Neural progenitor cell (in vitro differentiated cells): ENCODE measurements around the gene SLC6A9. TPM values are rescaled to one million over a fixed set of nuclear protein-coding genes. Genes with fewer than 3 reads are reported as not detected.
A peak's percentile ranks its signal among the peaks of the same experiment; 100 is the strongest.

Experiments used
- DNase-seq: peaks from one replicate; pipeline ENCODE4 v3.0.0-alpha.2; 2016; ENCODE audit warnings: low spot score
- H2AFZ ChIP-seq: fragments of 200-600 bp; sonication (generic); replicated peaks from 2 replicates; pipeline ENCODE4 v1.6.1; 2016; ENCODE audit warnings: antibody characterized with exemption
- H3F3A ChIP-seq: fragments of 200-600 bp; sonication (generic); 2 replicates; pipeline ENCODE4 v1.6.1; 2016; ENCODE audit warnings: antibody characterized with exemption, low read depth
- H3K27ac ChIP-seq: fragments of 200-600 bp; sonication (generic); 2 replicates; pipeline ENCODE4 v1.5.1; 2016; ENCODE audit warnings: mild to moderate bottlenecking
- H3K27me3 ChIP-seq: fragments of 200-600 bp; sonication (generic); 2 replicates; pipeline ENCODE4 v1.6.1; 2016; ENCODE audit warnings: mild to moderate bottlenecking, moderate library complexity
- H3K36me3 ChIP-seq: fragments of 200-600 bp; sonication (generic); 2 replicates; pipeline ENCODE4 v1.5.1; 2016
- H3K4me1 ChIP-seq: fragments of 200-600 bp; sonication (generic); 2 replicates; pipeline ENCODE4 v1.6.1; 2016; ENCODE audit warnings: mixed run types
- H3K4me2 ChIP-seq: fragments of 200-600 bp; sonication (generic); 2 replicates; pipeline ENCODE4 v1.6.1; 2016
- H3K4me3 ChIP-seq: fragments of 200-600 bp; sonication (generic); 2 replicates; pipeline ENCODE4 v1.5.1; 2016
- H3K79me2 ChIP-seq: fragments of 200-600 bp; sonication (generic); 2 replicates; pipeline ENCODE4 v1.6.1; 2016; ENCODE audit warnings: low read depth
- H3K9ac ChIP-seq: fragments of 200-600 bp; sonication (generic); 2 replicates; pipeline ENCODE4 v1.6.1; 2016
- H3K9me3 ChIP-seq: fragments of 200-600 bp; sonication (generic); 2 replicates; pipeline ENCODE4 v1.5.1; 2016; ENCODE audit warnings: low read depth
- H4K20me1 ChIP-seq: fragments of 200-600 bp; sonication (generic); 2 replicates; pipeline ENCODE4 v1.6.1; 2016; ENCODE audit warnings: low read depth
- H3K27ac Mint-ChIP-seq: 3 replicates; pipeline ENCODE4 v1.8.0; 2021; ENCODE audit warnings: mixed read lengths
- H3K27me3 Mint-ChIP-seq: 2 replicates; pipeline ENCODE4 v1.8.0; 2022; ENCODE audit warnings: low read depth, mild to moderate bottlenecking, inconsistent platforms, moderate library complexity, mixed read lengths; ENCODE audit not compliant: insufficient read depth
- H3K36me3 Mint-ChIP-seq: 3 replicates; pipeline ENCODE4 v1.8.0; 2021; ENCODE audit warnings: mixed read lengths
- H3K4me1 Mint-ChIP-seq: 3 replicates; pipeline ENCODE4 v1.8.0; 2021; ENCODE audit warnings: mixed read lengths
- H3K4me3 Mint-ChIP-seq: 3 replicates; pipeline ENCODE4 v1.8.0; 2021; ENCODE audit warnings: mild to moderate bottlenecking, moderate library complexity, mixed read lengths
- H3K9me3 Mint-ChIP-seq: 3 replicates; pipeline ENCODE4 v1.8.0; 2020; ENCODE audit warnings: mixed read lengths
- EZH2 ChIP-seq: fragments of 200-600 bp; sonication (generic); IDR thresholded peaks from 2 replicates; pipeline ENCODE4 v1.6.1; 2017; ENCODE audit warnings: antibody characterized with exemption, mild to moderate bottlenecking, moderate library complexity
- EZH2phosphoT487 ChIP-seq: fragments of 200-600 bp; sonication (generic); IDR thresholded peaks from 2 replicates; pipeline ENCODE4 v1.6.1; 2017; ENCODE audit warnings: antibody characterized with exemption
- total RNA-seq: library from RNA; depleted of rRNA; stranded (reverse); fragments of >200 nt; gene quantifications from 2 replicates; pipeline ENCODE4 v1.2.3, GENCODE V29; 2015; ENCODE audit warnings: low replicate concordance
- TF ChIP-seq, protein P1 (sequence below): fragments of 200-600 bp; sonication (generic); IDR thresholded peaks from 2 replicates; pipeline ENCODE4 v1.5.1; 2017; ENCODE audit warnings: antibody characterized with exemption, mild to moderate bottlenecking

Gene SLC6A9
- total RNA-seq, 1 donor from 2014 or later, result 1.4 TPM

DNA sequence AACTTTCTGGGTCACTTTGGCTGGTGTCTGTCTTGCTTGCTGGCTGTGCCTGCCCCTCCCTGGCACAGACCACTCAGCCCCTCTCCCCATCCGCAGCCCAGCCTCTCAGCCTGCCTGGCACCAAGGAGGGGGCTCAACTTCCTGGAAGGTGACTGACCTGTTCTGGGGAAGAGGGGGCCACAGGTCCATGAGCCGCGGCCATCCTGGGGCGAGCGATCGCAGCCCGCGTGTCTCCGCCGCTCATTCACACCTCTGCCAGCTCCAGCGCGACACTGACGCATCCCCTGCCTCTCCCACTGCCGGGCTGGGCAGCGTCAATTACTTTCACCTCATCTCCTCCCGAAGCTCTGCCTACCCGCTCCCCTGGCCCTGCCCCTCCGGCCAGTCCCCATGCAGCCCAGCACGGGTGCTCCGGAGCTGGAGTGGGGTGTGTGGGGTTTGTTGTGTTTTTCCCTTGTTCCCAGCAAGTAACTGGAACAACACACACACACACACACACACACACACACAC, 14.3 kb downstream of the SLC6A9 start:
- peak overlapping the region; percentile 40 for H3K4me2 ChIP-seq
- no peak overlapping the region for H3K27ac ChIP-seq
- H3K36me3 Mint-ChIP-seq, result peaks cover 2% of the 10 kb centered on the region
- TF ChIP-seq EZH2phosphoT487 (no peak), EZH2 (no peak)
- TF ChIP-seq, protein P1, sequence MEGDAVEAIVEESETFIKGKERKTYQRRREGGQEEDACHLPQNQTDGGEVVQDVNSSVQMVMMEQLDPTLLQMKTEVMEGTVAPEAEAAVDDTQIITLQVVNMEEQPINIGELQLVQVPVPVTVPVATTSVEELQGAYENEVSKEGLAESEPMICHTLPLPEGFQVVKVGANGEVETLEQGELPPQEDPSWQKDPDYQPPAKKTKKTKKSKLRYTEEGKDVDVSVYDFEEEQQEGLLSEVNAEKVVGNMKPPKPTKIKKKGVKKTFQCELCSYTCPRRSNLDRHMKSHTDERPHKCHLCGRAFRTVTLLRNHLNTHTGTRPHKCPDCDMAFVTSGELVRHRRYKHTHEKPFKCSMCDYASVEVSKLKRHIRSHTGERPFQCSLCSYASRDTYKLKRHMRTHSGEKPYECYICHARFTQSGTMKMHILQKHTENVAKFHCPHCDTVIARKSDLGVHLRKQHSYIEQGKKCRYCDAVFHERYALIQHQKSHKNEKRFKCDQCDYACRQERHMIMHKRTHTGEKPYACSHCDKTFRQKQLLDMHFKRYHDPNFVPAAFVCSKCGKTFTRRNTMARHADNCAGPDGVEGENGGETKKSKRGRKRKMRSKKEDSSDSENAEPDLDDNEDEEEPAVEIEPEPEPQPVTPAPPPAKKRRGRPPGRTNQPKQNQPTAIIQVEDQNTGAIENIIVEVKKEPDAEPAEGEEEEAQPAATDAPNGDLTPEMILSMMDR, result no peak
- H3K4me1 Mint-ChIP-seq, result peaks cover 49% of the 10 kb centered on the region
- H3K4me3 ChIP-seq, result no peak overlapping the region
- H3F3A ChIP-seq, result no peaks in the 10 kb centered on the region
- no peaks in the 10 kb centered on the region for H3K36me3 ChIP-seq
- H3K9ac ChIP-seq, result no peak overlapping the region
- H3K9me3 Mint-ChIP-seq, result no peaks in the 10 kb centered on the region
- H4K20me1 ChIP-seq, result peaks cover 11% of the 10 kb centered on the region
- H3K4me3 Mint-ChIP-seq, result no peak overlapping the region
- H3K4me1 ChIP-seq, result peaks cover 20% of the 10 kb centered on the region
- H3K79me2 ChIP-seq, result no peaks in the 10 kb centered on the region
- no peaks in the 10 kb centered on the region for H3K9me3 ChIP-seq
- DNase-seq, result peak; percentile 51
- no peak overlapping the region for H2AFZ ChIP-seq
- no peaks in the 10 kb centered on the region for H3K27me3 ChIP-seq
- no peak overlapping the region for H3K27ac Mint-ChIP-seq
- peaks cover 6% of the 10 kb centered on the region for H3K27me3 Mint-ChIP-seq

DNA sequence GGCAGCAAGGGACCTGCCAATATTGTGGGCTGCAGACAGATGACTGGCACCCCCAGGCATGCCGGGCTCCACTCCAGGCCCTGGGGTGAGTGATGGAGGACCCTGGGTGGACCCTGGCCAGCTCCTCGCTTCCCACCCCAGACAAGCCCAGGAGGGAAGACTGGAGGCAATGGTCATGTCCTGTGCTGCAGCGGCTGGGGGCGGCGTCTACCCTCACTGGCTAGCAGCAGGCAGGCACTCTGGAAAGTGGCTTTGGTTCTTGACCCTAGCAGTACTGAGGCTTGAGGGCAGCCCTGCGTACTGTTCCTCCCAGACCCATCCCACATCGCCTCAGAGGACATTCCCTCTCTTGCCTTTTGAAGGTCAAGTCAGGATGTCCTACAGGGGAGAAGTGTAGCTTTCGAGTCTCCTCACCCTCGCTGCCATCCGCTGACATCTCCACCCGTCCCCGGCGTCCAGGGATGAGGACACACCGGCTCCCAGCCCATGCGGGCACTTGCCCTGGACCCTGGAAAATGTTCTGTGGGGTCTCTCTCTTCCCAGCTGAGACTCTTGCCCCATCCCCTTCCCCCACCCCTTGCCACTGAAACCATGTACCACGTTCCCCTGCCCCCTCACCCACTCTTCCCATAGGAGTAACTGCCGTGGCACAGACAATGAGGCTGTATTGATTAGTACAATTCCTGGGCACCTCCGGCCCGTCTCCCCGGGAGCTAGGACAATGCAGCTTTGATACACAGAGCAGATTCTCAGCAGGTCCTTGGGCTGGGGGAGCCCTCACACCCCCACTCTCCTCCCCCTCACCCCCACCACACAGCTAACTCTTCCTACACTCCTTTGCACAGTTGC, 15.0 kb downstream of the SLC6A9 start:
- Mint-ChIP-seq H3K36me3 (no peaks in the 10 kb centered on the region), H3K27me3 (peaks cover 3% of the 10 kb centered on the region), H3K4me1 (peaks cover 51% of the 10 kb centered on the region), H3K4me3 (no peak overlapping the region), H3K27ac (peak overlapping the region; percentile 95), H3K9me3 (no peaks in the 10 kb centered on the region)
- no peaks in the 10 kb centered on the region for H3K36me3 ChIP-seq
- H3K9ac ChIP-seq, result no peak overlapping the region
- no peaks in the 10 kb centered on the region for H3K79me2 ChIP-seq
- peaks cover 20% of the 10 kb centered on the region for H3K4me1 ChIP-seq
- TF ChIP-seq, protein P1, result no peak
- H4K20me1 ChIP-seq, result peaks cover 11% of the 10 kb centered on the region
- H3F3A ChIP-seq, result no peaks in the 10 kb centered on the region
- peak; percentile 28 for DNase-seq
- H3K4me2 ChIP-seq, result peak overlapping the region; percentile 40
- no peaks in the 10 kb centered on the region for H3K27me3 ChIP-seq
- H3K27ac ChIP-seq, result no peak overlapping the region
- H3K9me3 ChIP-seq, result no peaks in the 10 kb centered on the region
- H3K4me3 ChIP-seq, result no peak overlapping the region
- no peak overlapping the region for H2AFZ ChIP-seq

GRCh38 chr1:44015206-44015605, 16.1 kb downstream of the SLC6A9 start:
- H4K20me1 ChIP-seq, result peaks cover 11% of the 10 kb centered on the region

More at GRCh38 chr1:44015206-44015605, 16.1 kb downstream of the SLC6A9 start:
- no peaks in the 10 kb centered on the region for H3K36me3 Mint-ChIP-seq
- H3K4me1 ChIP-seq, result peaks cover 20% of the 10 kb centered on the region
- H3K36me3 ChIP-seq, result no peaks in the 10 kb centered on the region
- H3K27me3 ChIP-seq, result no peaks in the 10 kb centered on the region
- no peak for DNase-seq
- no peak for TF ChIP-seq EZH2phosphoT487
- TF ChIP-seq, protein P1, result no peak
- no peak overlapping the region for H3K9ac ChIP-seq
- peaks cover 50% of the 10 kb centered on the region for H3K4me1 Mint-ChIP-seq
- no peaks in the 10 kb centered on the region for H3K79me2 ChIP-seq
- H3K4me3 ChIP-seq, result no peak overlapping the region
- H3K4me3 Mint-ChIP-seq, result peak overlapping the region; percentile 30
- H3K4me2 ChIP-seq, result no peak overlapping the region
- H3K27ac Mint-ChIP-seq, result peak overlapping the region; percentile 20
- H2AFZ ChIP-seq, result no peak overlapping the region
- no peak overlapping the region for H3K27ac ChIP-seq
- H3K9me3 ChIP-seq, result no peaks in the 10 kb centered on the region
- H3F3A ChIP-seq, result no peaks in the 10 kb centered on the region
- H3K9me3 Mint-ChIP-seq, result no peaks in the 10 kb centered on the region
- peaks cover 3% of the 10 kb centered on the region for H3K27me3 Mint-ChIP-seq
